ENCODE results near the gene ZNF655.

GRCh38 chr7:99525713-99526440 lies 32.6 kb upstream of the ZNF655 start:
- TF ChIP-seq, protein P1, sequence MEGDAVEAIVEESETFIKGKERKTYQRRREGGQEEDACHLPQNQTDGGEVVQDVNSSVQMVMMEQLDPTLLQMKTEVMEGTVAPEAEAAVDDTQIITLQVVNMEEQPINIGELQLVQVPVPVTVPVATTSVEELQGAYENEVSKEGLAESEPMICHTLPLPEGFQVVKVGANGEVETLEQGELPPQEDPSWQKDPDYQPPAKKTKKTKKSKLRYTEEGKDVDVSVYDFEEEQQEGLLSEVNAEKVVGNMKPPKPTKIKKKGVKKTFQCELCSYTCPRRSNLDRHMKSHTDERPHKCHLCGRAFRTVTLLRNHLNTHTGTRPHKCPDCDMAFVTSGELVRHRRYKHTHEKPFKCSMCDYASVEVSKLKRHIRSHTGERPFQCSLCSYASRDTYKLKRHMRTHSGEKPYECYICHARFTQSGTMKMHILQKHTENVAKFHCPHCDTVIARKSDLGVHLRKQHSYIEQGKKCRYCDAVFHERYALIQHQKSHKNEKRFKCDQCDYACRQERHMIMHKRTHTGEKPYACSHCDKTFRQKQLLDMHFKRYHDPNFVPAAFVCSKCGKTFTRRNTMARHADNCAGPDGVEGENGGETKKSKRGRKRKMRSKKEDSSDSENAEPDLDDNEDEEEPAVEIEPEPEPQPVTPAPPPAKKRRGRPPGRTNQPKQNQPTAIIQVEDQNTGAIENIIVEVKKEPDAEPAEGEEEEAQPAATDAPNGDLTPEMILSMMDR (IDR thresholded peaks at IDR 0.05; ENCODE audit: low read length) = peak; percentile 29
- TF ChIP-seq EZH2 (optimal IDR thresholded peaks at IDR 0.05; ENCODE audit: low read depth, low read length) = no peak

All from MM.1S (cell line).